Keratinocyte (primary cell): Measurements from ENCODE around the gene GALNS.

Source experiments
- EZH2 ChIP-seq: IDR thresholded peaks from one replicate; pipeline ENCODE4 v1.6.1; 2012; ENCODE audit warnings: inconsistent platforms, mild to moderate bottlenecking, low read length, moderate library complexity
- TF ChIP-seq, protein P1 (sequence below), 3 experiments: IDR thresholded peaks in 1 of 3; conservative IDR thresholded peaks in 1 of 3; optimal IDR thresholded peaks in 1 of 3; 2 replicates in 2 of 3; 3 replicates in 1 of 3; pipeline versions ENCODE3 to v1.5.1; 2011; ENCODE audit warnings: low read length in 3 of 3, mild to moderate bottlenecking in 3 of 3, moderate library complexity in 2 of 3, control low read depth in 1 of 3, inconsistent platforms in 1 of 3; ENCODE audit not compliant: insufficient read depth in 2 of 3; ENCODE audit errors: extremely low read depth in 1 of 3

GRCh38 chr16:88870608-88871348, 14.0 kb upstream of the GALNS start:
- TF ChIP-seq, protein P1, sequence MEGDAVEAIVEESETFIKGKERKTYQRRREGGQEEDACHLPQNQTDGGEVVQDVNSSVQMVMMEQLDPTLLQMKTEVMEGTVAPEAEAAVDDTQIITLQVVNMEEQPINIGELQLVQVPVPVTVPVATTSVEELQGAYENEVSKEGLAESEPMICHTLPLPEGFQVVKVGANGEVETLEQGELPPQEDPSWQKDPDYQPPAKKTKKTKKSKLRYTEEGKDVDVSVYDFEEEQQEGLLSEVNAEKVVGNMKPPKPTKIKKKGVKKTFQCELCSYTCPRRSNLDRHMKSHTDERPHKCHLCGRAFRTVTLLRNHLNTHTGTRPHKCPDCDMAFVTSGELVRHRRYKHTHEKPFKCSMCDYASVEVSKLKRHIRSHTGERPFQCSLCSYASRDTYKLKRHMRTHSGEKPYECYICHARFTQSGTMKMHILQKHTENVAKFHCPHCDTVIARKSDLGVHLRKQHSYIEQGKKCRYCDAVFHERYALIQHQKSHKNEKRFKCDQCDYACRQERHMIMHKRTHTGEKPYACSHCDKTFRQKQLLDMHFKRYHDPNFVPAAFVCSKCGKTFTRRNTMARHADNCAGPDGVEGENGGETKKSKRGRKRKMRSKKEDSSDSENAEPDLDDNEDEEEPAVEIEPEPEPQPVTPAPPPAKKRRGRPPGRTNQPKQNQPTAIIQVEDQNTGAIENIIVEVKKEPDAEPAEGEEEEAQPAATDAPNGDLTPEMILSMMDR (optimal IDR thresholded peaks at IDR 0.05 in 1 of 3, IDR thresholded peaks at IDR 0.05 in 1 of 3, conservative IDR thresholded peaks at IDR 0.05 in 1 of 3; ENCODE audit: extremely low read depth in 1 of 3, insufficient read depth in 2 of 3, low read length in 3 of 3), result no peak
- TF ChIP-seq EZH2, result no peak
